Activated CD4-positive, CD25-positive, alpha-beta regulatory T cell treated with anti-CD3 and anti-CD28 coated beads, Interleukin-2, amount 50 U/mL, for 72 hours (primary cell): ENCODE data around the gene DRG2.

Experiments used
- DNase-seq: peaks from one replicate; pipeline ENCODE4 v3.0.0; 2021

The DRG2 gene

DNA sequence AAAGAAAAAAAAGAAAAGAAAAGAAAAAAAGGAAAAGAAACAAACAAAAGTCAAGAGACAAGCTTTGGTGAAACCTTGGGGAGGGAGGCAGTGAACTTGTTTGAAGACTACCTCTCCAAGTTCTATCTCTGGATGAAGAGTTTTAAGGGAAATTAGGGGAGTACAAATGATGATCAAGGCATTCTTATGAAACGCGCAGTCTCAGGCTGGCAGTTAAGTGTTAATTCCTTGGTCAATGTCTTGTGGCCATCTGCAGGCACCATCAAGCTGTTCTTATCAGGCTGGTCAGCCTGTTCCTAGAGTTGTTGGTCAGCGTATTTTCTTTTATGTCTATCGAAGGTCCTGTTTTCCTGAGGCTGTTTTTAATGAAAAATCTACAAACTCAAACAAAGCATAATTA, 8.2 kb upstream of the DRG2 start:
- DNase-seq: no peak

DNA sequence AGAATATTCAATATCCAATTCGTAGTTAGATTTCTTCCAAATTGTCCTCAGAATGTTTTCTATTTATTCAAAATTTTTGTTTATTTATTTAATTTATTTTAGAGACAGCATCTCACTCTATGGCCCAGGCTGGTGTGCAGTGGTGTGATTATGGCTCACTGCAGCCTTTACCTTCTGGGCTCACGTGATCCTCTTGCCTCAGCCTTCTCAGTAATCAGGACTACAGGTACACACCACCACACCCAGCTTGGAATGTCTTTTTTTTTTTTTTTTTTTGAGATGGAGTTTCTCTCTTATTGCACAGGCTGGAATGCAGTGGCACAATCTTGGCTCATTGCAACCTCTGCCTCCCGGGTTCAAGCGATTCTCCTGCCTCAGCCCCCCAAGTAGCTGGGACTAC, 3.5 kb upstream of the DRG2 start:
- DNase-seq: no peak

DNA sequence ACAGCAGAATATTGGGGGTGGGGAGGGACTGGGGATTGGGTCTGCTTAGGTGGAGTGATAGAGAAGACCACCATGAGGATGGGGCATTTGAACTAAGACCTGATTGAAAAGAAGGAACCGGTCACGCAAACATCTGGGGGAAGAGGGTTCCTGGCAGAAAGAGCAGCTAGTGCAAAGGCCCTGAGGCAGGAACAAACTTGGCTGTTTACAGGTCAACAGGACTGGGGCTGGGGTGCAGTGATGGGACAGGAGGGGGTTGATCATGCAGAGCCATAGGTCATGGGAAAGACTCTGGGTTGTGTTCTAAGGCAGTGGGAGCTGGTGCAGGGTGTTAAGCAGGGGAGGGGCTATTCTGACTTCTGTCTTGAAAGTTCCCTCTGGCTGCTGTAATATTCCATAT, 1.9 kb downstream of the DRG2 start:
- no peak for DNase-seq

DNA sequence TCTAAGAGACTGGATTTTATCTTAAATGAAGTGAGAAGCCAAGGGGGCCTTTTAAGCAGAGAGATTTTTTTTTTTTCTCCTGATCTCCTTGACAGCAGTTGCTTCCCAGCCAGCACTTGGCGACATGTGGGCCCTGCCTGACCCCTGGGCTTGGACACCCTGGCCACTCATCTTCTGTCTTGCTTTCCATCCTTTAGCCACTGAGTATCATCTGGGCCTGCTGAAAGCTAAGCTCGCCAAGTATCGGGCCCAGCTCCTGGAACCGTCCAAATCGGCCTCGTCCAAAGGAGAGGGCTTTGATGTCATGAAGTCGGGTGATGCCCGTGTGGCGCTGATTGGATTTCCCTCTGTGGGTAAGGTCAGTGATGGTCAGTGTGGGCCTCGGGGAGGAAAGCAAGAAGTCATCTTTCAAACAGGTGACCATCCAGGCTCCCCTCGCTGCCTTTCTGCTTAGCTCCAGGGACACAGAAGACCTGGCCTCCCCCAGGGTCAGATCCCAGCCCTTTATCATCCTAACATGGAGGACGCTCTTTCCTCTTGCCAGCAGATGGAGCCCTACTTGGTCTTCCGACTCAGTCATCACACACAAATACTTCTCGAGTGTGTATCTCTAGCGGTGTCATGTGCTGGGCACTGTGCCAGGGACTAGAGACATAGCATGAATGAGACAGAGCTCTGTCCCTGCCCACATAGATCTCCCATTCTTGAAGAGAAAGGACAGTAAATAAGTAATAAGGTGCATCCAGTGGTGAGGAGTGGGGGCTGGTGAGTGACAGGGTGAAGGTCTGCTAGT, 6.1 kb downstream of the DRG2 start:
- DNase-seq: no peak

DNA sequence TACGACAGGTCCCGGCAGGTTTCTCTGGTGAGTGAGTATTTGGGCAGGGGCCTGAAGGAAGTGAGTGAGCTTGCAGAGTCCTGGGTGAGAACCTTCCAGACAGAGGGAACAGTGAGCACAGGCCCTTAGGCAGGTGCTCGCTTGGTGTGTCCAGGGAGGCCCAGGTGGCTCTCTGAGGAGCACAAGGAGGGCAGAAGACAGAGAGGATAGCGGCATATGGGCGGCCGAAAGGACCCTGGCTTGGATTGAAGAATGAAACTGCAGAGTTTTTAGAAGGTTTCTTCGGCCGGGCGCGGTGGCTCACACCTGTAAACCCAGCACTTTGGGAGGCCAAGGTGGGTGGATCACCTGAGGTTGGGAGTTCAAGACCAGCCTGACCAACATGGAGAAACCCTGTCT, 6.7 kb downstream of the DRG2 start:
- DNase-seq: no peak

DNA sequence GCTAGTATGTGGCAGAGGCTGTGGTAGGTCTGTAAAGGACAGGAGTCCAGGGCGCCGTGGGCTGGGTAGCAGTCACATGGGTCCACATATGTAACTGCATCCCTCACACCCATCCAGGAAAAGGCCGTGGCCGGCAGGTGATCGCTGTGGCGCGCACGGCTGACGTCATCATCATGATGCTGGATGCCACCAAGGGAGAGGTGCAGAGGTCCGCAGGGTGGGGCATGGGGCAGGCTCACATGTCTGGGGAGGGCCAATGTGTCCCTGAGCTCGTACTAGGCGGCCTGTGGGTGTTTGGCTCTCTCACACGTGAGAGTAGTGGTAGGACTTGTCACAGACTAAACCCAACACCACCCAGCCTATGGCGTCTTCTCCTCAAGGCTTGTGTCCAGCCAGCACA, 11.8 kb downstream of the DRG2 start:
- DNase-seq: no peak

DNA sequence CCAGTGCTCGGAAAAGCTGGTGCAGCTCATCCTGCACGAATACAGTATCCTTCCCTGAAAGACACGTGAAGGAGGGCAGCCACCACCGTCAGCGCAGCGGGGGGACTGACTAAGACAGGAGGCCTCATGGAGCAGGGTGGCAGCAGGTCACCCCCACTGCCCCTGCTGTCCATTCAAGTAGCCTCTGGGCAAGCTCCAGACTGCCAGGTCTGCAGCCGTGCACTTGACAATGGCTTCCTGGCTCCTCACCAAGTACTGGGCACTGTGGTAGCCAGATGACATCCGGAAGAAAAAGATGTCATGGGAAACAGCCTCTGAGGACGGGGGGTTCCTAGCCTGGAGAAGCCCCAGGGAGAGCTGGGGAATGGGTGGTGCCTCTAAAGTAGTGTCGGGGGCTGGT, 12.9 kb downstream of the DRG2 start:
- DNase-seq: no peak

DNA sequence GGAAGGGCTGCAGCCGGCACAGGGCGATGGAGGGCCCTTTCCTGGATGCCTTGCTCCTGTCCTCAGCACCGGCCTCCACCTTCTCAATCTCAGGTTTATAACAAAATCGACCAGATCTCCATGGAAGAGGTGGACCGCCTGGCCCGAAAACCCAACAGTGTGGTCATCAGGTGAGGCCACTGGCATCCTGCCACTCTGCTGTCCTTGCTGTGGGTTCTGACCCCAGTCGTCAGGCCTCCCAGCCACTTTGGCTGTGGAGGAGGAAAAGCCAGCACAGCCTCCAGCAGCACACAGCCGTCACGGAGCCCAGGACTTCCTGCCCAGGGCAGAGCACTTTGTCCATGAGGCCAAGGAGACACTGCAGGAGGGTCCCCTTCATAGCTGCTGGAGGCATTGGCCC, 14.1 kb downstream of the DRG2 start:
- DNase-seq: no peak

DNA sequence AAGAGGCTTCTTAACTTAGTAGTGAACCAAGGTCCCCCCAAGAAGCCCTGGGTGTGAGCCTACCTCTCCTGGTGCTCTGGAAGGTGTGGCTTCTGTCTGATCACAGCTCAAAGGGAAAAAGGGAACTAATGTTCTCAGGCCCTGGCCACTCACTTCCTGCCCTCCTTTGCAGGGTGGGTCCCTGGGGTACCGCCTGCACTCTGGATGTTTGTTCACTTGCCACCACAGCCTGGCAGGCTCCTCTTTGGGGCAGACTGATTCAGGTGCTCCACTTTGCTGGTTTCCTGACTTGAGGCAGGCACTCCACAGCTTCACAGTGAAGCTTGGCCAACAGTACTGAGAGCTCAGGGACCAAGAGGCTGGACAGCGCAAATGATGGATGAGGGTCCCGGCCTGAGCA, 14.9 kb downstream of the DRG2 start:
- DNase-seq: no peak

DNA sequence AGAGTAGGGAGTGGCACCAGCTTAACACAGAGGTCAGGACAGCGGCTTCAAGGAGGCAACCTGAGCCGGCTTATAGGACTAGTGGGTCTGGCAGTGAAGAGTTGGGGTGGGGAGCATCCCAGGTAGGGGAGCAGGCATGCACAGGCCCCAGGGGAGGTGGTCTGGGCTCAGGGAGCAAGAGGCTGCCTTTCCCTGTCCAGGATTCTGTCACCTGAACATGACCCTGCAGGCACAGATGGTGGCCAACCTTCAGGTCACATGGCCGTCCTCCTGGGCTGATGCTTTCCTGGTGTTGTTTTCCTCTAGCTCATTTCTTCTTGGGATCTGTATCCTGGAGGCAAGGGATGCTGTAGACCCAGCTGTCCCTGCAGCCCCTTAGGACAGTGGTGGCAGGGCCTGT, 17.3 kb downstream of the DRG2 start:
- no peak for DNase-seq

DNA sequence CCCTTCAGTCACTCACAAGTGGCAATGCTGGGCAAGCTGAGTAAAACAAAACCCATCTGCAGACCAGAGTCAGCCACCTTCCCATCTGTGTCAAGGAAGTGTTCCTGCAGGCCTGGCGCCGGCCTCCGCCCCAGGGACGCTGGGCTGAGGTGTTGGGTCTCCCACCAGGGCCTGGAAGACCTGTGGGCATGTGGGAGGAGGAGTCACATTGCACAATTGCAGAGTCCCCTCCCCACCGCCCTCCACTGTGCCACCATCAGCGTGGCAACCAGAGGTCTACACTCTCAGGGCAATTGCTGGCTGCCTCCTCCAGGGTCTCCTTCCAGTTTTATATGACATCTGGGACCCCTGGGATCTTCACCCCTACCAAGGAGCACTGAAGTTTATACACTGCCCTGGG, 17.8 kb downstream of the DRG2 start:
- no peak for DNase-seq

DNA sequence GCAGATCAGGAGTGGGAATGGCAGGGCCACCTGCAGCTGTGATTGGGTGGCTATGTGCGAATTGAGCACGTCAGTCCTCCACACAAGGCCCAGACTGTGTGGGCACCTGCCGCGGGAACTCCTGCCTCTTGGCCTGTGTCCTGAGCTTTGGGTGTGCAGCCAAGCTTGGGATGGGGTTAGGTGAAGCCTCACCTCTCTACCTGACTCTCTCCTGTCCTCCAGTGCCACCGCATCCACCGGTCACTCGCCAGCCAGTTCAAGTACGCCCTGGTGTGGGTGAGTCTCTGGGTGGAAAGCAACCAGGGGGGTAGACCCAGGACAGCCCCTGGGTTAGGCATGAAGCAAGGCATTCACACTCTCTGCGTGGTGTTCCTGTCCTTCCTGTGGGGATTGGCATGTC, 18.5 kb downstream of the DRG2 start:
- DNase-seq: no peak

DNA sequence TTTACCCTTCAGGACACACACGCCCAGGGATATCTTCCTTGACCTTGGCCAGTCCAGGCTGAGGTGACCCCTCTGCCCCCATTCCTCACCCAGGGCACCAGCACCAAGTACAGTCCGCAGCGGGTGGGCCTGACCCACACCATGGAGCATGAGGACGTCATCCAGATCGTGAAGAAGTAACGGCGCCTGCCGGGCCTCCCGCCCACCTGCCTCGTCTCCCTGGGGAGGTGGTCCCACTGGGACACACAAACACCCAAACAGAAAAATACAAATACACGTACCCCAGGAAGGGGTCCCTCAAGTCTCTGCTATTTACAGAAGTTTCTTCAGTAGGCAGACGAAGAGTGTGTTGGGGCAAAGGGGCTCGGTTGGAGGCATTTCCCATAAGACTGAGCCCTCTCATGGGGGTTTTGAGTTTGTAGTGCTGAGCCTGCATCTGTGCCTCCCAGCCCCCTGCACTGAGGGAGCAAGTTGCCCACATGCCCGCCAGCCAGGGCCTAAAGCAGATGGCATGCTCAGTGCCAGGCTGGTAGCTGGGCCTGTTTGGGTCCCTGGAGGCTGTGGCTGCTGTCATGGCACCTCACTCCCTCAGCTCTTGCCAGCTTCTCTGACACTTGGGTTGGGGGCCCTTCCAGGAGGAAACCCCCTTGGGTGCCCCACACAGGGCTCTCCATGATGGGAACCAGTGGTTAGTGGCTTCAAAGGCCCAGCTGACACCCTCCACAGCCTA, 19.5 kb downstream of the DRG2 start:
- no peak for DNase-seq

DNA sequence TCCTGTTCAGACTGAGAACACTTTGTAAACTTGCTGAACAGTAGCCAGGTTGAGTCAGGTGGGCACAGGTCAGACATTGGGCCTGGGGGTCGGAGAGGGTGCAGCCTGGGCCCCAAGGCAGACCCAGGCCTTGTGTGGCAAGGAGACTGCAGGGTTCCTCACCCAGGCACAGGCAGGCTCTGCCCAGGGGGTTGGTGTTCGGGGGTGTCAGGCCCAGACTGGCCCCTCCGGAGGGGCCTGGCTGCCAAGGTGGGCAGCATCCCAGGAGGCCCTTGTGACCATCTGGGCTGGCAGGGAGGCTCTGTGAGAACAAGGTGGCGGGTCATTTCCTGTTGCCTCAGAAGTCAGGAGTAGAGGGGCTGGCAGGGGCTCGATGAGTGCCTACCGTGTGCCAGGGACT, 20.2 kb downstream of the DRG2 start:
- no peak for DNase-seq

DNA sequence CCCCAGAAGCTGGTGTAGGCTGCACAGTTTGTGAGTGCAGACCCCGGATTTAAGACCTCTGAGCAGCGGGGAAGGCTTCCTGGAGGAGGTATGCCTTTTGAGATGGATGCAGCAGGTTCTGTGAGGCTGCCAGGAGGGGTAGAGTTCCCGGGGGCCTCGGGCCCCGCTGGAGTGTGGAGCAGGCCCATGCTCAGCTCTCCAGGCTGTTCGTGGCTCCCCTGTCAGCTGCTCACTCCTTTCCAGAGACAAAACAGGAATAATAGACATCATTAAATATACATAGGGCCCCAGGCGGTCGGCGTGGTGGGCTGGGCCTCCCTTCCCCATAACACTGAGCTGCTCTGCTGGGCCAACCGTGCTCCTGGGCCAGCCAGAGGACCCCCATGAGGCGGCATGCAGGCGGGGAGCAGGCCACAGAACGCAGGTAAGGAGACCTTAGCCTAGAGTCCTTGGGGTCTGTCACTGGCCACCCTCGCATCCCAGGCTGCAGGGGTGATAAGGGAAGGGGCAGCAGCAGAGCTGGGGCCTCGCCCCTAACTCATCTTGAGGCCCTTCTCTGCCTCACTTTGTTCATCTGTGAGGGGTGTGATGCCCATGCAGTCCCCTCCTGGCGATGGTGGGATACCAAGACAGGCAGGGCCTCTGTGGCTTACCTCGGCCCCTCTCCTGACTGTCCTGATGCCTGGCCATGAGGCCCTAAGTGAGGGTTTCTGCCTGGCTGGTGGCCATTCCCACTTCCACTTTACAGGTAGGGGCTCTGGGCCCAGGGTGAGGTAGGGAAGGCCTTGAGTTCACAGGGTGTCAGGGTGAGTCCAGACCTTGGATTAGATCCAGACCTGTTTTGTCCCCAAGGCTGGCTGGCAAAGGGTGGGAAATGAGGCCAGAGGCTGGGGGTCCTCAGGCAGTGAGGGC, 20.9 kb downstream of the DRG2 start, which contains the start of gene MYO15A:
MYO15A (plus strand) TSS at position 356 of the 912 bp plus-strand sequence. CDS start 10,045 bp downstream, outside the sequence.
- no peak for DNase-seq

DNA sequence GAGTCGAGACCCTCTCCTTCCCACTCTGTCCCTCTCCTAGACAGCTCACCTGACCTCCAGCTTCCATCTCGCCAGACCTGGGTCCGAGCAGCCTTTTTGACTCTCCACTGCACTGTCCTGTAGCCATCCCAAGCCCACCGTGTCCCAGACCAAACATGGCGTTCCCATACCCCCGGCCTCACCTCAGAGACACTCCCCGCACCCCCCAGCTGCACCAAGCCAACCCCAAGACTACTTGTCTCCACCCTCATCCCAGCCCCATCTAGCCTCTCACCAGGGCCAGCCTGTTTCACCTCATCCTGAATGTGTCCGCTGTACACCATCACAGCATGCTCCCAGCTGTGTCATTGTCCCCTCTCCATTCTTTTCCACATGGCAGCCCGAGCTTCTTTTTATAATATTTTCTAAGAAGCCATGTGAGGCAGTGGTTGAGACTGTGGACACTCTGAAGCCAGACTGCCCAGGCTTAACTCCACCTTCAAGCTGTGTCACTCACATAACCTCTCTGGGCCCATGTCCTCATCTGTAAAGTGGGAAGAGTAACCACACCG, 22.3 kb downstream of the DRG2 start:
- DNase-seq: no peak

DNA sequence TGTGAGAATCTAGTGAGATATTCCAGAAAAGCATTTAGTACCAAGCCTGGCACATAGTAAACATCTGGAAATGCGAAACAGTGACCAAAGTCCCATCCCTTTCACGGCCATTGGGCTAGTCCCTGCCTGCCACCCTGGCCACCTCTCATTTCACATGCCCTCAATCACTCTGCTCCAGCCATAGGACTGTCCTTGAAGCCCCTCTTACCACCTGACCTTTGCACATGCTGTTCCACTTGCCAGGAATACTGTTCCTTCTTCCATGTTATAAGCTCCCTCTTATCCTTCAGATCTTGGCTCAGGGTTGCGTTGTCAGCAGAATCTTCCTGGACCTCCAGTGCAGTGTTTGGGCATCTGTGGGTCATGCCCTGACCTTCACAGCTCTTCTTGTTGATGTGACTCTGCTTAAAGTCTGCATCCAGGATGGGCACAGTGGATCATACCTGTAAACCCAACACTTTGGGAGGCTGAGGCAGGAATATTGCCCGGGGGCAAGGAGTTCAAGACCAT, 22.9 kb downstream of the DRG2 start:
- no peak for DNase-seq

DNA sequence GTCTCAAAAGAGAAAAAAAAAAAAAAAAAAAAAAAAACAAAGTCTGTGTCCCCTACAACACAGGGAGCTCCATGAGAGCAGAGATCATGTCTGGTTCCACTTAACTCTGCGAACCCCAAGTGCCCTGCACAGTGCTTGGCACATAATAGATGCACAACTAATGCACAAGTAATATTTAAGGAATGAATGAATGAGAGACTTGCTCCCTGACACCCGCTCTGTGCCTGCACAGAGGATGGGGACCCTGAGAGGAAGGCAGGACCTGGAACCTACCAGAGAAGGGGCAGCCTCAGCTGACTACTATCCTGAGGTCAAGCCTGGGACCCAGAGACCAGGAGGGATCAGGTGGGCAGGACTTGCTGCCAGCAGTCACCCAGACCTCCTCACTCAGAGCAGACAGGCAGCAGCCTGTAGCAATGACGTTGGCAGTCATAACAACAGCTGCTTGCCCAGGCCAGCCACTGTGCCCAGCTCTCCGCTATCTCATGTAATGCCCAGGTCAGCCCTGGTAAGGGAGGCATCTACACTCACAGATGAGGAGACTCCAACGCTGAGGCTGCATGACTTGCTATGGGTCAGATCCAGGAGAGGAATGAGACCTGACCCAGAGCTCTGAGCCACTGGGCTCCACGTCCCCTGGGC, 23.7 kb downstream of the DRG2 start:
- DNase-seq: no peak

DNA sequence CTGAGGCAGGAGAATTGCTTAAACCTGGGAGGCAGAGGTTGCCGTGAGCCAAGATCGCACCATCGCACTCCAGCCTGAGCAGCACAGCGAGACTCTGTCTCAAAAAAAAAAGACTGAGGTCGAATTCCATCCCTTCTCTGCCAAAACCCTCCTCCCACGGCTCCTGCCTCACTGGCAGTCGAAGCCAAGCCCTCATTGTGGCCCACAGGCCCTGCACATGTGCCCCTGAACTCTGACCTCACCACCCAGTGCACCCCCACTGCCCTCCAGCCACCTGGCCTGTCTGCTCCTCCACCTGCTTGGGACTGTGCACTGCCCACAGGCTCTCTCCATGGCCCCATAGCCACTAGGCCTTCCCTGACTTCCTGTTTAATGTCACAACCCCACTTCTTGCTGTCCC, 27.8 kb downstream of the DRG2 start:
- DNase-seq: no peak

DNA sequence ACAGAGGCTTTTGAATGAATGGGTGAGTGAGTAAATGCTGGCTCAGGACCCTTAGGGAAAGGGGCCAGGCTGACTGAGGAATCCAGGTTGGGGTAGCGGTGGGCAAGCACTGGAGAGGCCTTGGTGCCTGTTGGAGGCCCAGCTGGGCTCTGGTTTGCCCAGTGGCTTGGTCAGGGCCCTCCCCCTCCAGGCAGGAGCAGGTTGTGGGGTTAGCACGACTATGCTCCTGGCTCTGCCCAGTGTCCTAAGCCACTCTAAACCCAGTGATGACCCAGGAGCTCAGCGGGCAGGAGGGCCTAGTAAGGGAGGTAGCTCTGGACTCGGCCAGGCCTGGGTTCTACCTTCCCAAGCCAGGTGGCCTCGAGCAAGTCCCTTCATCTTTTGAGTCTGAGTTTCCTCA, 28.3 kb downstream of the DRG2 start:
- DNase-seq: no peak

DNA sequence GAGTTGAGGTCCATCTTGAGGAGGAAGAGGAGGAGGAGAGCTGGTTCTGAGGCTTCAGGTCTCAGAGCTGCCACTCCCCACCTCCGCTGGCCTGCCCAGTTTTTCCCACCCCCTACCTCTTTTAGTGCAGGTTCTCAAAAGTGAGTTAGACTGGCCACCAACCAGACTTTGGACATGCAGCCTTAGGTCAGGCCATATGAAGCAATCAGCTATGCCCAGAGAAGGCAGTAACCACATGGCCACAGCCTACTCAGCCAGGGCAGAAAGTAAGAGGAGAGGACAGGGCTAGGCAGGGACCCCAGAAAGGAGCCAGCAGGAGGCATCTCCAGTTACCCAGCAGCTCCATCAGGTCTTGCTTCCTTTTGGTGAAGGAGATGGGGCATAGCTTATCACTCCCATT, 29.8 kb downstream of the DRG2 start:
- no peak for DNase-seq
